Fibroblast of skin of right biceps (primary cell): ENCODE measurements around the gene FARP1.

Experiments
- DNase-seq: peaks from one replicate; pipeline ENCODE4 v3.0.0-alpha.2; 2013

FARP1 gene

GRCh38 chr13:98313922-98314292 lies 171.0 kb downstream of the FARP1 start:
- no peak for DNase-seq

- peak; percentile 66 for DNase-seq
Observed at GRCh38 chr13:98315466-98315865, 172.6 kb downstream of the FARP1 start.

DNA sequence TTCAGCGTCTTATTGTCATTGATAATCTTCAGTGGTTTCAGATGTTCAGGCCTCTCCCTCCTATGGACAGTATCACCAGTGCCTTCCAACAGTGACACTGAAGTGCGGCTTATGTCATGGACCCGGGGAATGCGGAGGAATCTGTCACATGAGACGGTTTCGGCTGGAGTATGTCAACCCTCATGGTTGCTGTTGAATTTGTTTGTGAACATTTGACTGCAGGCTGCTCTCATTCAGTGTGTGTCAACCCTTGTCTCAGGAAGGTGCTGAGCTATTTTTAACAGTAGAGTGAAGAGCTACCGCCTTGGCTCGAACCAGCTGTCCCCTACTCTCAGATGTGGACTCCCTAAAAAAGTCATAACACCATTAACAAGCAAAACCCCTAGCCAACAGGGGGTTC lies 173.0 kb downstream of the FARP1 start:
- DNase-seq = no peak

- DNase-seq = no peak
Observed at GRCh38 chr13:98317573-98318171, 174.8 kb downstream of the FARP1 start.

GRCh38 chr13:98318263-98318878 lies 175.5 kb downstream of the FARP1 start:
- no peak for DNase-seq

- no peak for DNase-seq
Observed at GRCh38 chr13:98320561-98321105, 177.7 kb downstream of the FARP1 start.

- DNase-seq = peak; percentile 26
Observed at GRCh38 chr13:98321395-98321794, 178.5 kb downstream of the FARP1 start.

- no peak for DNase-seq
Observed at GRCh38 chr13:98322091-98322718, 179.3 kb downstream of the FARP1 start.

DNA sequence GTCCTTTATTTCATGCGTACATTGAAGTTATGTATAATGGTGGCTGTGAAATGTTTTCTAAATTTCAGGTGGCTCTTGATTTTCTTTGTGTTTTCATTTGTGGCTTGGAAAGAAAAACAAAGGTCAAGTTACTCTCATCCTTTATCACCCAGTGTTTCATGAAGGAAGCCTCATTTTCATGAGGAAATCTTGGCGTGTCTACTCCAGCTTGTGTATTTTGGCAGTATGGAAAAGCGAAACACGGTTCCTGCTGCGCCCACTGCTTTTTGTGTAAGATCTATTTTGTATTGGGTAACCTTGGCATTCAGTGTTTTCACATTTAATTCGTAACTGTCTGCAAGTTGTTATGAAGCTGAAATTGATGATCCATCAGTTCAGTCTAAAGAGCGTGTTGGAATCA lies 181.2 kb downstream of the FARP1 start:
- no peak for DNase-seq

DNA sequence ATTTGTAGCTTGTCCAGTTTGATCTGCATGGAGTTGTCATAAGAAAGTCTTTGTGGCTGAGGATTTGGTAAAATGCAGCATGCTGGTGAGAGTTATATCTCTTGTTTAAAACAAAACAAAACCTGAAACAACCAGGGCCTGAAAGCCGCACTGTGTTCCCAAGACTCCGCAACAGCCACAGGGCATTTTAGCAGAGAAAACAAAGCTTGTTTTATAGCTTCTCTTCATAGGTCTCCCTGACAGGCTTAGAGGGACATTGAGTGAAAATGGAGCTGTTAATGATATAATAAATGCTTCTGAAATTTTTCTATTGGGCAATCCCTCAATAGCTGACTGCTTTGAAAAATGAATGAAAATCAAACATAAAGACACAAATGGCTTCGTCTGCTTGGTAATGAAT lies 182.8 kb downstream of the FARP1 start:
- DNase-seq = no peak

DNA sequence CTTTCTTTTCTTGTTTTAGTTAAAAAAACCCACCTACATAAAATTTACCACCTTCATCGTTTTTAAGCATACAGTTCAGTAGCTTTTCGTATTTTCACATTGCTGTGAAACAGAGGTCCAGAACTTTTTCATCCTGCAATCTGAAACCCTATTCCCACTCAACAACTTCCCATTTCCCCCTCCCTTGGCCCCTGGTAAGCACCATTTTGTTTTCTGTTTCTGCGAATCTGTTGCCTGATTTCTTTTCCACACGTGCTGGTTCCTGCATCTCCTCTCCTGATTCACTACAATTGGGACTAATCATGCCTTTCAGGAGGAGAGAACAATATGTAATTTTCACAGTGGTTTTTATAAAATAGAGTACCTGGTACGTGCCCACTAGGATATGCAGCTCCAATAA lies 183.4 kb downstream of the FARP1 start:
- DNase-seq = no peak

- DNase-seq = peak; percentile 85
Observed at GRCh38 chr13:98327371-98328270, 184.7 kb downstream of the FARP1 start.

GRCh38 chr13:98328511-98328910 lies 185.6 kb downstream of the FARP1 start:
- DNase-seq = no peak

DNA sequence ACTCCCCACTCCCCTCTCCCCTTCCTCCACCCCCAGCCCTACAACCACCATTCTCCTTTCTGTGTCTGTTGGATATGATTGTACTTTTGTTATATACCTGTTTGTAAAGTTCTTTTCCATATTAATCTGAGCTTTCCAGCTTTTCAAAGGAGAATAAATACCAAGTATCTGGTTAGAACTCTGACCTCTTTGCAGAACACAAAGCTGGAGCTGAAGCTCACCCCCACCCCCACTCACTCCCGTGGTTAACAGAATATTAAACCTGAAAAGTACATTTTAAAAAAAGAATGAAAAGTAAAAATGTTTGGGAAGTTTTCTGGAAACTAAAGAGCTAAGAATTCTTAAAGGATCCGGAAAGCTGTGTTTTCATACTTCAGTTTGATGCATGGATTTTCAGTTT lies 189.3 kb downstream of the FARP1 start:
- DNase-seq = no peak

DNA sequence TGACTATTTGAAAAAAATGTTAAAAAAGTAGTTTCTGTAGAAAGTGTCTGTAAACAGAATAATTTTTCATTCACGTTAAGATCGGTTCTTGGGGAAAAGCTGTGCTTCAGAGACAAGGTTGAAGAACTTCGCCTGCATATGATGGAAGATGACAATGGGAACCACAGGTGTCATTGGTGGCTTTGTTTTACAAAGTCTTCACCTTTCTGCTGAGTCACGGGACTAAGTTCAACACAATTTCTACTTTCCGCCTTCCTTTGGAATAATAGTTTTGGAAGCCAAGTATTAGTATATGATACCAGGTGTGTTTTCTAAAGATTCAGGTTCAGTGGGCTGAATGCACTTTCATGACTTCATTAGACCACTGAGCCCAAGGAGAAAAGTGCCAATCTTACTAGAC lies 189.8 kb downstream of the FARP1 start:
- no peak for DNase-seq

DNA sequence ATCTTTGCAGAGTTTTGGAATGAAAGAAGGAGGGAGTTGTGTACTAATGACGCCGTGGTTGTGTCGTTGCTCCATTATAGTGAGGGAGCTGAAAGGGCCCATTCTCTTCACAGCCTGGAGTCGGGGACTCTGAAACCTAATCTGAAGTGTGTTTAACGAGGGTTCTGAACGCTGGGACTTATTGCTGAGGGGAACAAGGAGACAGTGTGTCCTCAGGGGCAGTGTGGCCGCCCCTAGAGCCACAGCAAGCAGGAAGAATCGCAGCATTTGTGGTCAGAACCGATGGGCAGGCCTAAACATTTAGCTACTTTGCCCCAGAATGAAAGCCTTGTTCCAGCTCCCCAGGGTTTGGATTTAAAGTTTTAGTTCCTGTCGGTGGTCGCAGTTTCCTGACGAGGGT lies 190.6 kb downstream of the FARP1 start:
- no peak for DNase-seq

GRCh38 chr13:98334620-98335205 lies 191.8 kb downstream of the FARP1 start:
- DNase-seq = no peak

DNA sequence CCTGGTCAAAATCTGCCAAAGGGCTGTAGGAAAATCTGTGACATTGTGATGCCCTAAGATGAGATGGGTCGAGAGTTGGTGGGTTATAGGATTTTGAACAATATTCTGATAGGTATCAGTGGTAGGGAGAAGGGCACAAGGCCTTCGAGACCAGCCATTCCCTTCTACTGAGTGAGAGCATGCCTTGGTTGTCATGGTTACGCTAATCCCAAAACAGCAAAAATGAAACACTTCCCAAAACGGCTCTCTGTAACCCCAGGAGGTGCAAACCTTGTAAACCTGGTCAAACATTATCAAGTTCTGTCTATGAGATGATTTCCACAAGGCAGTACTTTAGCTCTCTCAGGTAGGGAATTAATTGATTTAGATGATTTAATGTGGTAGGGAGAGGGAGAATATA lies 192.8 kb downstream of the FARP1 start:
- no peak for DNase-seq

DNA sequence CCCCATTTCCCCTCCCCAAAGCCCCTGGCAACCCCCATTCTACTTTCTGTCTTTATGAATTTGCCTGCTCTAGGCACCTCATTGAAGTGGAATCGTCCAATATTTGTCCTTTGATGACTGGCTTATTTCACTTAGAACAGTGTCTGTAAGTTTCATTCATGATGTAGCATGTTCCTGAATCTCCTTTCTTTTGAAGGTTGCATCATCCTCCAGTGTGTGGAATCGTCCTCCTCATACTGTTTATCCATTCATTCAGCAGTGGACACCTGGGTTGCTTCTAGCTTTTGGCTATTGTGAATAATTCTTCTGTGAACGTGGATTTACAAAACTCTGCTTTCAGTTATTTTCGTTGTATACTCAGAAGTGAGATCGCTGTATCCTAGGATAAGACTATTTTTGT lies 195.4 kb downstream of the FARP1 start:
- DNase-seq = no peak

GRCh38 chr13:98339684-98340425 lies 197.0 kb downstream of the FARP1 start:
- no peak for DNase-seq

DNA sequence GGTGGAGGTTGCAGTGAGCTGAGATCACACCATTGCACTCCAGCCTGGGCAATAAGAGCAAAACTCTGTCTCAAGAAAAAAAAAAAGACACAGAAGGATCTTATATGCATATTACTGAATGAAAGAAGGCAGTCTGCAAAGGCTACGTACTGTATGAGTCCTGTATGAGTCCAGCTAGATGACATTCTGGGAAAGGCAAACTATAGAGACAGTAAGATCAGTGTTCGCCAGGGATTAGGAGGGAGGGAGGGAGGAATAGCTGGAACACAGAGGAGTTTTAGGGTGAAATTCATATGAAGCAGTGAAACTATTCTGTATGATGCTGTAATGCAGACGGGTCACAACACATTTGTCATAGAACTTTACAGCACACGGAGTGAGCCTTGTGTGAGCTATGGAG lies 200.1 kb downstream of the FARP1 start:
- DNase-seq = no peak

GRCh38 chr13:98343461-98343860 lies 200.6 kb downstream of the FARP1 start:
- no peak for DNase-seq
